HG03103 (cell line): ENCODE results near the gene PHLPP2.
"Not testable (repeated sequence)": the region's sequence is repeated elsewhere in the genome, so short reads cannot be mapped to it uniquely, and the experiment has no call there.

Experiments used
- ATAC-seq: cut with Tn5 transposase; IDR thresholded peaks from one replicate; pipeline ENCODE4 v1.9.1; 2021; ENCODE audit warnings: low read depth; ENCODE audit not compliant: unreplicated experiment

PHLPP2 gene

GRCh38 chr16:71625113-71625850 is 99.2 kb downstream of the PHLPP2 start:
- no peak for ATAC-seq

GRCh38 chr16:71623597-71623996 is 100.9 kb downstream of the PHLPP2 start:
- ATAC-seq = no peak

DNA sequence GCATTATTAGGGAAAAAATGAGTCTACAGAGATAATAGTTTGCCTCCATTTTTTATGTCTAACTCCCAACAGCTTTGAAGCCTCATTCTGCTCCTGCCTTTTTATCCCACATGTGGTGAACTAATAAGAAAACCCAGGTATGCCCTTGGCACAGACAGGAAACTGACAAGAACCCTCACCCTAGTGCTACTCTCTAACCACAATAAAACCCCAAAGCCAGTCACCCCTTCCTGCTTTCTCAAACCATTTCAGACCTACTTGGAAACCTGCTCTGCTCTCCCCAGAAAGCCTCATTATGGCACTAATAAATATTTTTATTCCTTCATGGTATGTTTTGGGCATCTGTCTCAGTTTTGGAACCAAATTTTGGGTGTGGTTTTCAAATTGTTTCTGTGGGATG is 102.4 kb downstream of the PHLPP2 start:
- no peak for ATAC-seq

DNA sequence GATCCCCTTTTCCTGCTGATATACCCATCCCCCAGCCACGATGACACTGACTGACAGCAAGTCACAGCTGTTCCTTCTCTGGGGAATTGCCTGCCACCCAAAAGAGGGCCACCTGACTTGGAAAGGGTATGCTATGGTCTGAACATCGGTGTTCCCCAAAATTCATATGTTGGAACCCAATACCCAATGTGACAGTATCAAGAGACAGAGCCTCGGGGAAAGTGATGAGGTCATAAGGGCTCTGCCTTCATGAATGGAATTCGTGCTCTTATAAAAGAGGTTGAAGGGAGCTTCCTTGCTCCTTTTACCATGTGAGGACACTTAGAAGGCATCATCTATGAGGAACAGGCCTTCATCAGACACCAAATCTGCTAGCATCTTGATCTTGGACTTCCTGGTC is 106.1 kb downstream of the PHLPP2 start:
- ATAC-seq = no peak

DNA sequence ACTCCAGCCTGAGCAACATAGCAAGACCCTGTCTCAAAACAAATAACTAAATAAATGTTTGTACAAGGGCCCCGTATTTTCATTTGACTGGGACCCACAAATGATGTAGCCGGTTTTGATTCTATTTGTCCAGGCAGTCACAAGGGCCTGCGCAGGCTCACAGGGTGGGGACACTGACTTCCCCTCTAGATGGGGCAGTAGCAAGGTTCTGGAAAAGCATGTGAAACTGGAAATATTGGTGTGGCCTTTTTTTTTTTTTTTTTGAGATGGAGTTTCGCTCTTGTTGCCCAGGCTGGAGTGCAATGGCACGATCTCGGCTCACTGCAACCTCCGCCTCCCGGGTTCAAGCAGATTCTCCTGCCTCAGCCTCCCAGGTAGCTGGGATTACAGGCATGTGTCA is 109.5 kb downstream of the PHLPP2 start:
- not testable (repeated sequence) for ATAC-seq

DNA sequence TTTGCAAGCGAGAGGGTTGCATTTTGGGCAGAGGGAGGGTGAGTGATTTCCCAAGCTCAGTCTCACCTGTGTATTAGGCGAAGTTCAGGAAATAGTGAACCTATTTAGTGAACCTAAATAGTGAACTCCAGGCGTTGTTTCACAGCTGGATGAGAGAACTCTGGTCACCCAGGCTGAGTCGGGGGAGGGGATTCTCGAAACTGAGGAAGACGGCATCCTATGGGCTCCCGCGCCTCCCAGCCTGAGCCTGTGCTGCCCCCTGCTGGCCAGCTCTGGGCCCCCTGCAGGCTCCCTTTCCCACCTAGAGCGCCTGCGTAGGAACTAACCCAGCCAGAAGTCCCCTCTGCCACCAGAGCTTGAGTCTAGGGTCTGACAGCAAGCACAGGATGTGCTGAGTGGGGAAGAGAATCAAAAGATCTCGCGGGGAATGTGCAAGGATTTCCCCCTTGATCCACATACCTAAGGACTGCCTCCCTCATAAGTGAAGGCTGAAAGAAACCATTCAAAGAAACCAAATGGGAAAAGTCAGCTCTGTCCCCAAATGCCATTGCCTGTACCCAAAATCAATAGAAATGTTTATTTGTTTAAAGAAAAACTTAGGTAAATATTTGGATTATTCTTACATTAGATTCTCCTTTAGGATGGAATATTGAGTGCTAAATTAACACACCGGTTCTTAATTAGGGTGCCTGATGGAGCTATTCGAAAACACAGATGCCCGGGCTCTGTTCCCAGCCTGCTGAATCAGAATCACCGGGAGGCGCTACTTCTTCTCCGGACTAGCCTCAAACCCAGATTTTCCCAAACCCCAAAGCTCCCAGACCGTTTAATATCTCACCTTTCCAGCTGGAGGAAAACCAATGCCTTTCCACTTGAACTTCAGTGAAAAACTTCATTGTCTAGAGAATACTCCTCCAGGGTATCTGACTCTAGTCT is 113.3 kb downstream of the PHLPP2 start:
- ATAC-seq = peak; percentile 44

- ATAC-seq = no peak
Measured at GRCh38 chr16:71610447-71610846, 114.1 kb downstream of the PHLPP2 start.

DNA sequence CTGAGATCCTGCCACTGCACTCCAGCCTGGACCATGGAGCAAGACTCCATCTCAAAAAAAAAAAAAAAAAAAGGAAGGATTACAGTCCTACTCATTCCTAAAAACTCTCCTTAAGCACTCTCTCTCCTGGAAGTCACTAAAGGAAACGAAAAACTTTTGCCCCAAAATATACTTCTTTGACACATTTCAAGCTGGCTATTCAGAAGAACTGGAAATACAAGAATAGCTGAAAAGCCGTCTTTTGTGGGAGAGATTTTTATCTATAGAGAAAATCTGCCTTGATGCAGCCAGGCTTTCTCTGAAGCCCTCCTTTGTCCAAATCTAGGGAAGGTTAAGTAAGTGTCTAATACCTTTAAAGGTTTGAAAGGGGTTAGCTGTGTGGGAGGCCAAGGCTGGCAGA is 115.4 kb downstream of the PHLPP2 start:
- ATAC-seq = no peak

DNA sequence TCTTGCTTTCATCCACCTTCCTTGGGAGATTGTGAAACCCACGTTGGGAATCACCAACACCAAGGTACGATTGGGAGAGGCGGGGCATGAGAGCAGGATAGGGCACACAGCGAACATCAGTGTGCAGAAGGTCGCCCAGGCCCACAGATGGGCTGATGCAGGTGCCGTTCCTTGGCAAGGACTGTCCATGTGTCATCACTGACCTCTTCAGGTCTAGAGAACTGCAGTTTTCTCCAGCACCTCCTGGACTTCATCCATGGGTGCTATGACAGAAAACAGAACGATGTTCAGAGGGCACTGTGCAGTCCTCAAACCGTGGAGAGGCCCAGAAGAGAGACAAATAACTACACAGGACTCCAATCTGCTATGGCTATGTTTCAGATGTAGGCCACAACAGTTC is 123.7 kb downstream of the PHLPP2 start:
- ATAC-seq = no peak

DNA sequence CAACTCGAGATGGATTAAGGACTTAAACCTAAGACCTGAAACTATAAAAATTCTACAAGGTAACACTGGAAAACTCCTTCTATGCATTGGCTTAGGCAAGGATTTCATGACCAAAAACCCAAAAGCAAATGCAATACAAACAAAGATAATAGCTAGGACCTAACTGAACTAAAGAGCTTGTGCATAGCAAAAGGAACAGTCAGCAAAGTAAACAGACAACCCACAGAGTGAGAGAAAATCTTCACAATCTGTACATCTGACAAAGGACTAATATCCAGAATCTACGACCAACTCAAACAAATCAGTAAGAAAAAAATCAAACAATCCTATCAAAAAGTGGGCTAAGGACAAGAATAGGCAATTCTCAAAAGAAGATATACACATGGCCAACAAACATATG is 126.1 kb downstream of the PHLPP2 start:
- ATAC-seq = not testable (repeated sequence)

DNA sequence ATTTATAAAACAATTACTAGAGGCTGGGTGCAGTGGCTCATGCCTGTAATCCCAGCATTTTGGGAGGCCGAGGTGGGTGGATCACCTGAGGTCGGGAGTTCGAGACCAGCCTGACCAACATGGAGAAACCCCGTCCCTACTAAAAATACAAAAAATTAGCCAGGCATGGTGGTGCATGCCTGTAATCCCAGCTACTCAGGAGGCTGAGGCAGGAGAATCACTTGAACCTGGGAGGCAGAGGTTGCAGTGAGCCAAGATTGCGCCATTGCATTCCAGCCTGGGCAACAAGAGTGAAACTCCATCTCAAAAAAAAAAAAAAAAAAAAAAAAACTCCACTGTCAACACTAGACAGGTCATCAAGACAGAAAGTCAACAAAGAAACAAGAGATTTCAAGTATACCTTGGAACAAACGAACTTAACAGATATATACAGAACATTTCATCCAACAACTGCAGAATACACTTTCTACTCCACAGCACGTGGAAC is 129.1 kb downstream of the PHLPP2 start:
- ATAC-seq = not testable (repeated sequence)
